Stimulated activated CD8-positive, alpha-beta memory T cell treated with anti-CD3 and anti-CD28 coated beads, Interleukin-12 subunit alpha, Interleukin-12 subunit beta, amount 100 ng/mL, for 24 hours (primary cell): Measurements from ENCODE around the gene THBS3.
"Not testable (repeated sequence)": the region's sequence is repeated elsewhere in the genome, so short reads cannot be mapped to it uniquely, and the experiment has no call there.

Experiments used
- DNase-seq: peaks from one replicate; pipeline ENCODE4 v3.0.0-alpha.2; 2020; ENCODE audit errors: extremely low read depth

Gene THBS3

DNA sequence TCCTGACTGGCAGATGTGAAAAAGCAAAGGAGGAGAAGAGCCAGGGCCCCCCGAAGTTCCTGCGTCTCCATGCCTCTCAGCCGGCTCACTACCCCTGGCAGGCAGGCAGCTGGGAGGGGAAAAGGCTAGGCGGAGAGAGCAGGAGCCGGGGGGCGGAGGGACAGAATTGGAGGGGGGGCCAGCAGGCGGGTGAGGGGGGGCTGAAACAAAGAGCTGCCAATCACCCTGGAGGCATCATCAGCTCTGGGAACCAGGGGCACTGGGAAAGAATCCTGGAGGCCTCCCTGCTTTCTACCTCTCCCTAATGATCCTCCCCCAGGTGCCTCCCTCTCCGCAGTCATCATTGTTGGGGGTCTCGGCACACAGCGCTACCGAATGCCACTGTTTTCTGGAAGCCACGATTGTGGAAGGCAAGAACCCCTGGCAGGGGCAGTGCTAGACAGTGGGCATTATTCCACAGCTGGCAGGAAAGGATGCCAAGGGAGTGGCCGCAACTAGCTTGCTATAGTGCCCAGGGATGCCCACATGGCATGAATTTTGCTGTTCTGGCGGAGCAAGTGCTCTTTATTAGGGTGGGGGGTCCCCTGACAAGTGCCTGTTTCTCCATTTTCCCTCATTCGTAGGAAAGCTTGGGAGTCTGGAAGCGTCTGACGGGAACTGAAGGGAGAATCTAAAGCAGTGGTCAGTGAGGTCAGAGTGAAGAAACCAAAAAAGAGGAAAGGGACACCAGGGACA is at the start of gene THBS3:
TSS of gene THBS3 (minus strand) at position 92 of the 735 bp plus-strand sequence. CDS start at position 71, 21 bp downstream.
- no peak for DNase-seq

DNA sequence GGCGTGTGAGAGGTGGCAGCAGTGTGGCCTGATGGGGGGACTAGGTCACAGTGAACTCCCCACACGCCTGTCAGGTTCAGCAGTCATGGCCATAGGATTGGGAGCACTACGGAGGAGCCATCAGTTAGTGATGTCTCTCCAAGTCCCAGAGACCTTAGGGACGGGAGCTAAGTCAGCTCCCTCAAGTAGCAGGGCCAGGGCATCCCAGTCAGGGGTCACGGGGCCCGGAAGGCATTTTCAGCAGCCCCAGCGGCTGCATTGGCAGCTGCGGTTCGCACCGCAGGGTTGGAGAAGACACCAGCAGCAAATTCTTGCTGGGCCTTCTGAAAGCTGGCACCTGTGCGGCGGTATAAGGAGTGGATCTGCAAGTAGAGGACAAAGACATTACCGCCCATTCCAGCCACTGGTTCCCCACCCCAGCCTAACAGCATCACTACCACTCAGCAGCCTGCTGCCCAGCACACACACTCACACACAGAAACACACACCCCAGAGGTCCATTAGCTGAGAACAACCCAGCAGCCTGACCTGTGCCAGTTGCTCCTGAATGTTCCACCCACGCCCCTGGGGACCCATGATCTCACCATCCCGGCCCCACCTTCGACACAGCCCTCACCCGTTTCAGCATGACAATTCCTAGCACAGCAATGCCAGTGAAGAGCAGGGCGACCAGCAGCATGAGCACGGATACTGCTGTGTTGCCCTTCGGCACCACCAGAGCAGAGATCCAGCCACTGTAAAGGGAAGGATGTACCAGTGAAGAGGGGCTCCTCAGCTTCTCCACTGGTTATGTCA is 48.6 kb upstream of the THBS3 start:
- DNase-seq = no peak

DNA sequence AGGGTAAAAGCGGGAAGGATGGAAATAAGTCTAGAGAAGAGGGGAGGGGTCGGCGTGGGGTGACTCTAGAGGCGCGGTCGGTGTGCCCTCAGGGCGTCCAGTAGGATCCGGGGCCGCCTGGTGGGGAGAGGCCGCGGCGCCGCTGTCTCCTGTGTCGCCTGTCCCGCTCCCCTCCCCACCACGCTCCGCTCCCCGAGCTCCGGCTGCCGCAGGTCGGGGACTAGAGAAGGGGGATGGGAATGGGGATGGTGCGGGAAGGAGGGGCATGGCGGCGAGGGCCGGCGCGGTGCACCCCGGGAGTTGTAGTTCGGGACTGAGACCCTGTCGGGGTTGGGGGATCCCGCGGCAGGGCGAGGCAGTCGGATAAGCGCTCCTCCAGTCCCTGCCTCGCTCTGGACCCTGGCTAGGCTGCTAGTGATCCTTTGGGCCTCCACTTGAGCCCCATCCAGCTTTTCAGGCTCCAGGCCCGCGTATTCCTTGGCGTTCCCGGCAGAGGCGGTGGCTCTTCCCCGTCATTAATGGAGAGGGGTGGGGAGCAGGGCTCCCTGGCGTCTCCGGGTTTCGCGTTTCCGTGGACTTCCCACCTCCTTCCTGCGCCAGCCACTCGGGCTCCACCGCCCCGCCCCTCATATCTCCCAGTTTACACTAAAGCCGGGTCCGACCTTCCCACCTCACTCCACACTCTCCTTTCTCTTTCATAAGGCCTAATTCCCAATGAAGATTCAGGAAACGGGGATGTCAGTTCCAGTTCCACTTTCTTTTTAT is 47.7 kb upstream of the THBS3 start, which contains the start of gene ENTREP3:
TSS of gene ENTREP3 (minus strand) at position 241 of the 765 bp plus-strand sequence. CDS start 606 bp downstream, outside the sequence.
- peak; percentile 49 for DNase-seq

DNA sequence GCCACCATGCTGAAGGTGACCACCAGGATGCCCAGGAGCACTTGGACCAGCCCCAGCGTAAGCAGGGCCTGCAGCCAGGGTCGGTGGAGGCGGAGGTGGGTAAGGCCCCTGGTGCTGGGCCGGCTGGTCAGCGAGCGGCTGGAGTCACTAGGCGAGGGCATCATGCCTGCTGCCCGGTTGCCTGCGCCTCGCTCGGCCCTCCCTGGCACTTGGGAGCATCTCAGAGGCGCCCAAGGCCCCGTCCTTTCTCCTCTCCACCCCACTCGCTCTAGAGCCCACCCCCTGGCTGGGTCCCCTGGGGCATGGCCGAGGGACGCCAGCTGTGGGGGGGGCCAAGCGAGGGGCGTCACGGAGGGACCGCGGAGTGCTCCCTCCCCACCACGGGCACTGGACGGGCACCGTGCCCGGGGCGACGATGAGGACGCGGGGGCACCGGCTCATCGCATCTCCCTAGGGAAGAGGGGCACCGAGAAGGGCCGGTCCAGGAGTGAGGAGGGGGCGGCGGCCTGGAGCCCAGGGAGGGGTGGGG is 47.1 kb upstream of the THBS3 start:
- DNase-seq = no peak

DNA sequence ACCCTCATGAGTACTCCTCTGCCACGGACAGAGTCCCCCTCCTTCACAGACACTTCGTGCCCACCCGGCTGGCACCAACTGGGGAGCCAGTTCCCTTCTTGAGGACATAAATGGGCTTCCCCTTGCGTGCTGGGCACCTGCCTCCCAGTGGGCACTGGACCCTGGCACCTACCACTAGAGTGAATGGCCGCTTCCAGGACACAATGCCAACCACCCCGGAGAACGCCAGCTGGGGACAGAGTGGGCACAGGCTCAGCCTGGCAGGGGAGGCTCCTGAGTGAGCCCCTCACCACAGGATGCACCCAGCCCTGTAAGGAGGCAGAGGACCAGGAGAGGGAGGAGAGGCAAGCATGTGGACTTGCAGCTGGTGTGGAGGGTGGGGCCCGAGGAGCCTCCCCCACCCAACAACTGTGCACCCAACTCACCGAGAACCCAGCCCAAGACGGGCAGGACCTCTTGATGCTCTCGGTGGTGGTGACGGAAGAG is 46.6 kb upstream of the THBS3 start:
- DNase-seq = no peak

DNA sequence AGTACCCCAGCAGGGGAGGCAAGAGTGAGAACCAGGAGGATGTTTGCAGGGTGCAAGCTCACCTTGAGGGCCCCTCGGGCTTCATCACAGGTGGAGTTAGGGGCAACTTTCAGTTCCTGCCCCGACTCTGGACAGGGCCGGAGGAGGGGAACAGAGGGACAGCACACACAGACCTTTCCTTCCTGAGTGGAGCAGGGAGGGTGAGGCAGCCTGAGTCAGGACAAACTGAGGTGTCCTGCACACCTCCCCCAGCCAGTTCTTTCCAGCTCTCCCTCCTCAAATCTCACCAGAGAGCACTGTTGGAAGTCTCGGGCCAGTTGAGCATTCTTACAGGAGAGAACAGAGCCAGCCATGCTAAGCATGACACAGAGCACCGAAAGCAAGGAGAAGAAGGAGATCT is 46.1 kb upstream of the THBS3 start:
- DNase-seq = no peak

DNA sequence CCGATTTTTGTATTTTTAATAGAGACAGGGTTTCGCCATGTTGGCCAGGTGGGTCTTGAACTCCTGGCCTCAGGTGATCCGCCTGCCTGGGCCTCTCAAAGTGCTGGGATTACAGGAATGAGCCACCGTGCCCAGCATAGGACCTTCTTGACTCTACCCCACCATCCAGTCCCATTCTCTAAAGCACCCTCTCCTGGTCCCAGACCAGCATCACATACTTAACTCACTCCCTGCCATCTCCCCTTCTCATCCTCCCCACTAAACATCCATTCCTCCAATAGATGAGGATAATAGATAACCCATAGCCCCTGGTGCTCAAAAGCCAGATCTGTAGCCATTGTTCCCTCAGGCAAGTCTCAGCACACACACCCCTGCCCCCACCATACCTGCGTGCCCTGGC is 45.5 kb upstream of the THBS3 start:
- DNase-seq = no peak

DNA sequence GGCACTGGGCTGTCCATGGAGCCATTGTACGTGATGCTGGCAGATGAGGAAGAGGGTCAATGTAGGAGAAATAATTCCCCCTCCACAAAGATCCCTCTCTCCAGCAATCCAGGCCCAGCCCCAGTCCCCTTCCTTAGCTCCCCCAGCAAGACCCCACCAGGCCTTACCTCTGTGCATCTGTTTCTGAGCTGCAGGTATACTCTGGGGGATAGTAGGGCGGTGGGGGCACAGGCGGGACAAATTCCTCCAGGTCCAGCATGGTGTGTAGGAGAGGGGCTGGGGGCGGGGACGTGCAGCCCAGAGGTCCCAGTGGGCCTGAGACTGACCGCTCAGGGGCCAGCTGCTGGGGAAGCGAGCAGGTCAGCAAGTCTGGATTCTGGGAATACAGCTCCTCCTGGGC is 43.9 kb upstream of the THBS3 start:
- no peak for DNase-seq

DNA sequence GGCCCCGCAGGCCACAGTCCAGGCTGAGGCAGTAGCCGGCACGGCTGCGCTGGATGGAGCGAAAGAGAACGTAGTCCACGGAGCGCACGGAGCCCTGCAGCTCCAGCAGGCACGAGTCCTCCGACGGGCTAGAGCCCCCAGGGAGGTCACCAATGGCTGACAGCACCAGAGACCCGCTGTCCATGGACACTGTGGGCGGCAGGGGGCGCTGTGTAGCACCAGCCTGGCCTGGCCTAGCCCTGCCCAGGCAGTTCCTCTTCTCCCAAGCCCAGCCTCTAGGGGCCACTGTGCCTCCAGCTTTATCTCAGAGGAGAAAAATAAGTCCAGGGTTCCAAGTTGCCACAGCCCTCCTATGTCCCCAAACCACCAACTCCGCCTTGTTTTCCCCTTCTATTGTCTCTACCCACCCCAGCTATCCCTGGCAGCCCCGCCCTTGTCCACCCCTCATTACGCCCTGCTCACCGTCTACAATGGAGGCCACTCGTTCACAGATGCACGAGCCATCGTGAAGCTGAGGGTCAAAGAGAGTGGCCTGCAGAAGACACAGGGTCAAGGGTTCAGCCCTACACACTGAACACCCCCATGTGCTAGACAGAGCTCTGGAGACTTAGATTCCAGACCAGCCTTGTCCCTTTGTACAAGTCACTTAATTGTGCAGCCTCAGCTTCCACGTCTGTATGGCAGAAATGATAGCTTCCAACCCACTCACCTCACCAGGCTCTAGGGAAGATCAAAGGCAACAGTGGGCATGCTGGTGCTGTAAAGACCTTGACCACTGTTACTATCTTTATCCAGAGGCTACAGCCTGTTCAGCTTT is 43.1 kb upstream of the THBS3 start:
- DNase-seq = peak; percentile 92

DNA sequence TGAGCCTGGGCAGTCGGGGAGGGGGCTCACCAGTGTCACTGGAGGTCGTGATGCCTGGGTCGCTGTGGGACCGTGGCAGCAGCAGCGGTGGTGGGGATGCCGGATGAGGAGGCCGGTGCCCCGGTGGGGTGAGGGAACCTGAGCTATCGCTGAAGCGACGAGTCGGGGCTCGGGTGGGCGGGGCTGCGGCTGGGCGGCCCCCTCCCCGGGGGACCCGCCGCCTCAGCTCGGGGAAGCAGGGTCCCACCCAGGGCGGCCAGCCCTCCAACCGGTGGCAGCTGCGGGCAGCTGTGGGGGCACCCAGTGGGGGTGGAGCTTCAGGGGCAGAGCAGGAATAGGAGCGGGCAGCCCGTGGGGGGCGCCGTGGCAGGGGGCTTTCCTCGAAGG is 42.5 kb upstream of the THBS3 start:
- DNase-seq = no peak

DNA sequence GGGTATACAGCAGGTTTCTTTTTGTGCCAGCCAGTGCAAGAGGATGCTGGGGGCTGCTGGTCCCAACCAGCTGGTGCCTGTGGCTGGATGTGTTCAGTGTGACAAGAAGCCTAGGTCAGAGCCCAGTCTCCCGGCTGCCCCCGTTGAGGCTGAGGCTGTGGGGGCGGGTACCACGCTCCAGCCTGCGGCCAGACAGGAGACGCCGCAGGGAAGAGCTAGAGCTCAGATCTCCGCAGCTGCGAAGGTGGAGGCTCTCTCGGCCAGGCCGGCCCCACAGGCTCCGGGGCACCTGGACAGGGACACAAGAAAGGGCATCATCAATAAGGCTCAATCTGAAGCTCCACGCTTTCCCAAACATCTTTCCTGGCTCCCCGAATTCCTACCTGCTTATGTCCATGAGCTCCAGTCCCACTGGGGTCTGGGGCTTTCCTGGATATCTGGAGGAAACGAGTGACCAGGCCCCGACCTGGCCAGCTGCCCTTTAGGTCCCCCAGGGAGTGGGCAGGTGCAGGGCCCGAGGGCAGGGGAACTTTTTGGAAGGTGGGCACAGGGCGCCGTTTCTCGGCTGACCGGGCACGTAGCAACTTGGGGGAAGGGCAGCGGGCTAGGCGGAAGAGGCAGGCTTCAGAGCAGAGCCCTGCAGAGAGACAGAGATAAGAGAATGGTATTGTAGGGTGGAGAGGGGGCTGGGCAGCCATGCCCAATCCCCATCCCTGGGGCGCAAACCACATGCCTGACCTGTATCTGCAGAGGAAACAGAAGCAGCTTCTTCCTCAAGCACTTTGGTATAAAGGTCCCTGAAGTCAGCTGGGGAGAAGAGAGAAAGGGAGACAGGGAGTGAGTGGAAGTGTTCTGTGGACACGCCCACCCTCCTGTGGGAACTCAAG is 40.2 kb upstream of the THBS3 start:
- no peak for DNase-seq

DNA sequence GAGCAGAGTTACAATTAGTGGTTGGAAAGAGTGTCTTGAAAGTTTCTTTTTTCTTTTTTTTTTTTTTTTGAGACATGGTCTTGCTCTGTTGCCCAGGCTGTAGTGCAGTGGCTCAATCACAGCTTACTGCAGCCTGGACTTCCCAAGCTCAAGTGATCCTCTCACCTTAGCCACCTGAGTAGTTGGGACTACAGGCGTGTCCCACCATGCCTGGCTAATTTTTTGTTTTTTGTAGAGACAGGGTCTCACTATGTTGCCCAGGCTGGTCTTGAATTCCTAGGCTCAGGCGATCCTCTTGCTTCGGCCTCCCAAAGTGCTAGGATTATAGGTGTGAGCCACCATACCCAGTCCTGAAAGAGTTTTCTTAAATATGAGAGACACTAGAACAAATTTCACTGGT is 39.1 kb upstream of the THBS3 start:
- DNase-seq = not testable (repeated sequence)

DNA sequence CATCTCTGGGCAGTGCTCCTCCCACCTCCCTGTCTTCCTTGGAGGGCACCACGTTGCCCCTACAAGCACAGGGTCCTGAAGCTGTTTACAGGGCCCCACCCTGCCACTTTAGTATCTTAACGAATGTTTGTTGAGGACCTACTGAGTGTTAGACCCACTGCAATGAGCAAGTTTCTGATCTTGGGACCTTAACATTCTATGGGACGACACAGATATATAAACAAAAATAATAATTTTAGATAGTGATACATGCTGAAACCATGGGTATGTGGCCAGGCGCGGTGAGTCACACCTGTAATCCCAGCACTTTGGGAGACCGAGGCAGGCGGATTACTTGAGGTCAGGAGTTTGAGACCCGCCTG is 37.4 kb upstream of the THBS3 start:
- no peak for DNase-seq

DNA sequence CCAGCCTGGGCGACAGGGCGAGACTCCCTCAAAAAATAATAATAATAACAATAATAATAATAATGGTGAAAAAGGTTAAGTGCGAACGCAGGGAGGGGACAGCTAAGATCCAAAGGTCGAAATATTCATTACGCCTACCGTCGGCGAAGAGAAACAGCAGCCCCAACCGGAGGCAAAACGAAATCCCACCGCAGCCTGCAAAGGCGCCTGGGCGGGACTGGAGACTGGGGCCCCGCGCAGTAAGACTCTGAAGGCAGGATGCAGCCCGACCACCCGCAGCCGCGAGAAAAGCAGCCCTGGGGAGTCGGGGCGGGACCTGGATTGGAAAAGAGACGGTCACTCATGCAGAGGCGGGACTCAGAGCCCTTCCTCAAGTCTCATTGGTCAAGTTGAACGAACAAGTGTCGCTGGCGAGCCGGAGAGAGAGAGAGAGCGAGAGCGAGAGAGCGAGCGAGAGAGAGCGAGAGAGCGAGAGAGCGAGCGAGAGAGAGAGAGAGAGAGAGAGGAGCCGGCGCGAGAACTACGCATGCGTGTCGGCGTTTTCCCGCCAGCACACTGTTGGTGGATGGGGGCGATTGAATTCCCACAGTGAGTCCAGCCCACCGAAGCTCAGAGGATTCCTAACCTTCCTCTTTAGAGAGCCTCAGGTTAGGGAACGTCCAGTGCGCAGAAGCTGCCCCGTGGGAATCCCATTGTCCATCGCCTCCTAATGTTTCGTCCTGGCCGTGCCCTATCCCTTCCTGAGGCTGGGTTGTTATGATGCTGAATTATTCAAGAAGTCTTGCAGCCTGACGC is 36.9 kb upstream of the THBS3 start:
- peak; percentile 90 for DNase-seq

DNA sequence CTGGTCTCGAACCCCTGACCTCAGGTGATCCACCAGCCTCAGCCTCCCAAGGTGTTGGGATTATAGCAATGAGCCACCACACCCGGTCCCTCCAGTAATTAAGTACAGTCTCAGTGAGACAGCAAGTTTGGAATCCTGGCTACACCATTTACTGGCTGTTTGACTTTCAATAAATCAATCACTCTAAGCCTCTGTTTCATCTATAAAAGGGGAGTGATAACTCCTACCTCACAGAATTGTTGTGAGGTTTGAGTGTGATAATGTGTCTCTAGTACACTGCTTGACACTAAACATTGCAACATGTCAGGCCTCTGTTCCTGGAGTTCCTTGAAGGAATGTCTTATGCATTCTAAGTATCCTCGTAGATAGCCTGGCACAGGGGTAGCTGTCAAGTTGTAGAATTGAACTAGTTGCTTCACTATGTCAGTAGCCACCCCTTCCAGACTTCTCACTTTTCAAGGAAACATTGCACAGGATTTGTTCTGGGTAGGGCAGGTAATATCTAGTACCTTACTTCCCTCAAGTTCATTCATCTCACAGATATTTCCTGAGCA is 35.2 kb upstream of the THBS3 start:
- no peak for DNase-seq

DNA sequence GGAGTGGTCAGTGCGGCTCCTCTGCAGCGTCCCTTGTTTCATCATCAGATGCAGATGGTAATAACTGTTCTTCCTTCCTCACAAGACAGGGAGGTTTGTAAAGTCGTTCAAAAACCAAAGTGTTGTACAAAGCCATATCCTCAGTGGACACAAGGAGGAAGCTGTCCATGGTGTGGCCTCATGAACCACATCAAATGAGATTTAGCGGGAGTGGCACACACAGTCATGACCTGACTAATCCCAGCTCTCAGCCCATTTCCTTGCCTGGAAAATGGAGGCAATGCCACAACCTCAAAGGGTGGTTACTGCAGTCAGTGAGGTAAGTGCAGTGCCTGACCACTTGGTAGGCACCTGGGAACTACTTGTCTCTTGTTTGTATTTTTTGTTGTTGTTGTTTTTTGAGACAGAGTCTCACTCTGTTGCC is 34.2 kb upstream of the THBS3 start:
- no peak for DNase-seq

DNA sequence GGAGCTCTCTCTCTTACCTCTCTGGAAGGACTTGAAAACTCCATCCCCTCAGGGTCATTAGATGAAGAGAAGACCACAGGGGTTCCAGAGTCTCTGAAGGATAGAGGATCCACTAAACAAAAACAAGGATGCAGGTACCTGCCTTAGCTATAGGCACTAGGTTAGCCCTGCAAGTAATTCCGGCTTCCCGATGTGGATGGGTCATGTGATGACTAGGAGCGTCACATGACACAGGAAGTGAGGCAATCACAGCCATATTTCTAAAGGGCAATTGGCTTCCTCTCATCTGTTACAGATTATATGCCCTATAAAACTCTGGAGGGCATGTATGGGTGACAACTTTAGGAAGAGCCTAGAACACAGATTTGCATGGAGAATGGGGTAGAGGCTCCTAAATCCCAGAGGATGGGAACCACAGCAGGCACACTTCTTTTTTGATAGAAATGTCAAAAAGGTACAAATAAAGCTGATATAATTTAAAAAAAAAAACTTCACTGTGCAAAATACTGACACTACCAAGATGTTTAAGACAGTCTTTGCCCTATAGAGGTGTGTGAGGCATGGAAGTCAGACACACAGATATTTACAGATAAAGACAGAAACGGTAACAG is 33.5 kb upstream of the THBS3 start:
- DNase-seq = no peak

DNA sequence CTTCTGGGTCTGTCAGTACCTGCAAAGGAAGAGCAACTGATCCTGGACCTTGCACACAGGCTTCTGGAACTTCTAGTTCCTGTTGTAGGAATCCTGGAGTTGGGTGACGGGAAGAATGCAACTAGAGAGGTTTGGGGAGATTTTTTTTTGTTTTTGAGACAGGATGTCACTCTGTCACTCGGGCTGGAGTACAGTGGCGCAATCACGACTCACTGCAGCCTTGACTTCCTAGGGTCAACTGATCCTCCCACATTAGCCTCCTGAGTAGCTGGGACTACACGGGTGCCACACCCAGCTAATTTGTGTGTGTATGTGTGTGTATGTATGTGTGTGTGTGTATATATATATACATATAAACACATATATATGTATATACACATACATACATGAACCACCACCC is 28.8 kb upstream of the THBS3 start:
- no peak for DNase-seq

DNA sequence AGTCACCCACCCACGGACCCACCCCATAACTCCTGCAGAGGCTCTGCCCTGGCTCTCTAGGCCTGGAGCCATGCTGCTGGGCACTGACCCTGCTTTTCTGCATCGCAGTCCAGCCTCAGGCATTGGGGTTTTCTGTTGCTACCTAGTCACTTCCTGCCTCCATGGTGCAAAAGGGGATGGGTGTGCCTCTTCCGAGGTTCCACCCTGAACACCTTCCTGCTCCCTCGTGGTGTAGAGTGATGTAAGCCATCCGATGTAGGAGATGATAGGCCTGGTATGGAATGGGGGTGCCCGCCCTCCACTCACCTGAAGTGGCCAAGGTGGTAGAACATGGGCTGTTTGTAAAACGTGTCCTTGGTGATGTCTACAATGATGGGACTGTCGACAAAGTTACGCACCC is 27.7 kb upstream of the THBS3 start:
- DNase-seq = not testable (repeated sequence)
